ENCODE data around the gene DOK6. TPM values are rescaled to one million over a fixed set of nuclear protein-coding genes. Genes with fewer than 3 reads are reported as not detected.

Gene DOK6
- total and polyA plus RNA-seq, 2 donors (not counting 3 experiments of a cell fraction or from before 2014, with no cell fraction given), result under 0.01 TPM; not detected in 1

DNA sequence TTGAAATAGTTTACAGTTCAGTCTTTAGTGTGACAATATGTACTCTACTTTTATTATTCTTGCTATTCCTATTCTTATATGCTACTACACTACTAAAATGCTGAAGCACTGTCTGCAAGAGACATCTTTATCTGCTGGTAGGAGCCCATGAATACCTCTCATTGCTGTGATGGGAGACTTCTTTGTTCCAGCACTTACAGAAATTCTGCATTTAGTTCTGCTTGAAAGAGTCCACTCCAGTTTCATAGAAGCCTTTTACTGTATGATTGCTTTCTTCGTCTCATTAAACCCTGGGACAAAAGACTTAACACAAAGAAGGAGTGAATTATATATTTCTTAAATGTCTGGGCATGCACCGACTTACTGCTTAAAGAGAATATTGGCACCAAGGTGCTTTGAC is 274.3 kb downstream of the DOK6 start:
- H3K9ac ChIP-seq (replicated peaks; ENCODE audit: extremely low read depth, insufficient read depth, low read length), result no peak overlapping the region
- H3K27ac ChIP-seq (ENCODE audit: insufficient read depth, low read depth, low read length), result no peak overlapping the region
- intact Hi-C loops (cut with micrococcal nuclease), result no loop called here
- H3K4me2 ChIP-seq (ENCODE audit: insufficient read depth, low read length), result no peak overlapping the region
- ChIA-PET POLR2A (no interaction called here), CTCF (no interaction called here)
- no peaks in the 10 kb centered on the region for H3K9me1 ChIP-seq (replicated peaks; ENCODE audit: control insufficient read depth, extremely low read depth, insufficient read depth, low read length)
- no peaks in the 10 kb centered on the region for H3K79me2 ChIP-seq (ENCODE audit: control insufficient read depth, insufficient read depth, low read length)
- H2AFZ ChIP-seq (ENCODE audit: low read depth, low read length), result no peak overlapping the region
- no peaks in the 10 kb centered on the region for H4K20me1 ChIP-seq (replicated peaks; ENCODE audit: control insufficient read depth, extremely low read depth, insufficient read depth, low read length)
- no peak overlapping the region for H3K4me3 ChIP-seq (replicated peaks in 1 of 3; ENCODE audit: insufficient read depth in 1 of 3, low read depth in 1 of 3, low read length in 3 of 3)
- dilution Hi-C loops (cut with MboI; ENCODE audit: extremely low pct_ligation_motif_present, low sequenced_read_pairs), result no loop called here
- DNase-seq (ENCODE audit: low read depth, low spot score) (no peak), FAIRE-seq (no peak)
- no peaks in the 10 kb centered on the region for H3K9me3 ChIP-seq (replicated peaks; ENCODE audit: control insufficient read depth, insufficient read depth, low read length)
- TF ChIP-seq, protein P1, sequence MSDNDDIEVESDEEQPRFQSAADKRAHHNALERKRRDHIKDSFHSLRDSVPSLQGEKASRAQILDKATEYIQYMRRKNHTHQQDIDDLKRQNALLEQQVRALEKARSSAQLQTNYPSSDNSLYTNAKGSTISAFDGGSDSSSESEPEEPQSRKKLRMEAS (IDR thresholded peaks at IDR 0.05; ENCODE audit: insufficient read depth, insufficient read length), result no peak
- TF ChIP-seq MYC (IDR thresholded peaks at IDR 0.05; ENCODE audit: low read depth, low read length), result no peak
- no peak for TF ChIP-seq POLR2A (IDR thresholded peaks at IDR 0.05; ENCODE audit: low read depth, low read length)
- no peak for TF ChIP-seq JUN (IDR thresholded peaks at IDR 0.05; ENCODE audit: borderline replicate concordance, insufficient read depth, insufficient read length, low read depth)
- TF ChIP-seq EZH2 (IDR thresholded peaks at IDR 0.05; ENCODE audit: borderline replicate concordance, low read depth, low read length, severe bottlenecking), result no peak
- TF ChIP-seq FOS (IDR thresholded peaks at IDR 0.05; ENCODE audit: borderline replicate concordance, insufficient read depth, low read length), result no peak
- no peak for TF ChIP-seq GATA2 (IDR thresholded peaks at IDR 0.05; ENCODE audit: insufficient read depth, insufficient read length, low read depth, low read length)
- TF ChIP-seq, protein P2, sequence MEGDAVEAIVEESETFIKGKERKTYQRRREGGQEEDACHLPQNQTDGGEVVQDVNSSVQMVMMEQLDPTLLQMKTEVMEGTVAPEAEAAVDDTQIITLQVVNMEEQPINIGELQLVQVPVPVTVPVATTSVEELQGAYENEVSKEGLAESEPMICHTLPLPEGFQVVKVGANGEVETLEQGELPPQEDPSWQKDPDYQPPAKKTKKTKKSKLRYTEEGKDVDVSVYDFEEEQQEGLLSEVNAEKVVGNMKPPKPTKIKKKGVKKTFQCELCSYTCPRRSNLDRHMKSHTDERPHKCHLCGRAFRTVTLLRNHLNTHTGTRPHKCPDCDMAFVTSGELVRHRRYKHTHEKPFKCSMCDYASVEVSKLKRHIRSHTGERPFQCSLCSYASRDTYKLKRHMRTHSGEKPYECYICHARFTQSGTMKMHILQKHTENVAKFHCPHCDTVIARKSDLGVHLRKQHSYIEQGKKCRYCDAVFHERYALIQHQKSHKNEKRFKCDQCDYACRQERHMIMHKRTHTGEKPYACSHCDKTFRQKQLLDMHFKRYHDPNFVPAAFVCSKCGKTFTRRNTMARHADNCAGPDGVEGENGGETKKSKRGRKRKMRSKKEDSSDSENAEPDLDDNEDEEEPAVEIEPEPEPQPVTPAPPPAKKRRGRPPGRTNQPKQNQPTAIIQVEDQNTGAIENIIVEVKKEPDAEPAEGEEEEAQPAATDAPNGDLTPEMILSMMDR (IDR thresholded peaks at IDR 0.05; ENCODE audit: extremely low read depth in 1 of 2, insufficient read depth in 1 of 2, low read depth in 1 of 2, low read length in 2 of 2), result no peak
- TF ChIP-seq POLR2AphosphoS5 (IDR thresholded peaks at IDR 0.05; ENCODE audit: insufficient read depth, low read depth, low read length), result no peak
- no peaks in the 10 kb centered on the region for H3K27me3 ChIP-seq (ENCODE audit: control insufficient read depth in 2 of 2, insufficient read depth in 2 of 2, low read length in 2 of 2)
- H3K4me1 ChIP-seq (ENCODE audit: control insufficient read depth, extremely low read depth, insufficient read depth, low read length), result no peaks in the 10 kb centered on the region
- no peaks in the 10 kb centered on the region for H3K36me3 ChIP-seq (ENCODE audit: control insufficient read depth in 2 of 2, extremely low read depth in 1 of 2, insufficient read depth in 2 of 2, low read length in 2 of 2)
- no TSS peak for BruUV-seq (replicated peaks)

Measured in endothelial cell of umbilical vein (primary cell).